Ovary (tissue), 9 donors: ENCODE results near the gene TSPAN14. TPM values are rescaled to one million over a fixed set of nuclear protein-coding genes. Genes with fewer than 3 reads are reported as not detected.
A peak's percentile ranks its signal among the peaks of the same experiment; 100 is the strongest.

Experiments
- DNase-seq, 5 donors: peaks; one replicate each; pipeline ENCODE4 v3.0.0-alpha.2; 2019 to 2020
- H3K27ac ChIP-seq, 2 donors: fragments of 200-600 bp; one replicate each; pipeline versions ENCODE4 v1.5.1 to v1.8.0; 2019 to 2022
- H3K27me3 ChIP-seq: fragments of 200-600 bp; one replicate; pipeline ENCODE4 v1.8.0; 2022
- H3K36me3 ChIP-seq: fragments of 200-600 bp; sonication (generic); one replicate; pipeline ENCODE4 v1.5.1; 2019
- H3K4me1 ChIP-seq: one replicate; pipeline ENCODE4 v1.8.1; 2013; ENCODE audit warnings: mild to moderate bottlenecking, moderate library complexity; ENCODE audit not compliant: insufficient read depth
- H3K4me3 ChIP-seq: fragments of 200-600 bp; sonication (generic); one replicate; pipeline ENCODE4 v1.5.1; 2017
- H3K9me3 ChIP-seq, 2 donors: fragments of 200-600 bp in 1 of 2; sonication (generic) in 1 of 2; one replicate each; pipeline versions ENCODE4 v1.5.1 to v1.8.1; 2013 to 2019; ENCODE audit warnings: mild to moderate bottlenecking in 1 of 2, moderate library complexity in 1 of 2
- EP300 ChIP-seq: sonication (generic); formaldehyde crosslinking; IDR thresholded peaks from one replicate; pipeline ENCODE4 v1.6.1; 2017; ENCODE audit warnings: antibody characterized with exemption
- POLR2A ChIP-seq: fragments of 450-650 bp; IDR thresholded peaks from one replicate; pipeline ENCODE4 v1.6.1; 2017; ENCODE audit warnings: antibody characterized with exemption, mild to moderate bottlenecking, moderate library complexity
- WGBS, 3 donors: extraction: QIAGEN DNeasy Blood & Tissue Kit in 1 of 3; methylation state at CpG; one replicate each; pipeline versions ENCODE4 v1.1.5 to v1.1.7; 2013 to 2017; 5-methylcytosine and 5-hydroxymethylcytosine counted together
- intact Hi-C, 4 donors: fragments of 100-400 bp; cut with DNase I; formaldehyde crosslinking; loops; one replicate each; pipeline versions ENCODE4 v1.11.0 to v1.15.1; 2022 to 2023
- polyA plus RNA-seq, 2 donors: library from polyadenylated mRNA; stranded (reverse); fragments of 200-250 nt in 1 of 2; fragments of 350-450 nt in 1 of 2; fragmentation: Illumina TruSeq in 1 of 2; extraction: RNeasy Lipid Tissue Mini Kit (QIAGEN cat#74804) in 1 of 2; gene quantifications; one replicate each; pipeline ENCODE4 v1.2.3, GENCODE V29; 2013 to 2014
- total RNA-seq, 7 donors: library from RNA; depleted of rRNA in 2 of 7; stranded (reverse); fragments of >200 nt in 2 of 7; fragmentation: NEBNext Ultra II Directional in 3 of 7; extraction: Animal tissue kit (Norgen Biotek cat#: 25700) in 3 of 7; gene quantifications; one replicate each; pipeline versions ENCODE4 v1.1.0 to v1.2.4, GENCODE V29; 2016 to 2023
- TF ChIP-seq, protein P1 (sequence below), 3 donors: fragments of 450-650 bp in 2 of 3; fragments of 200-600 bp in 1 of 3; IDR thresholded peaks; one replicate each; pipeline versions ENCODE4 v1.5.1 to v1.8.0; 2016 to 2022; ENCODE audit warnings: antibody characterized with exemption in 3 of 3, mild to moderate bottlenecking in 1 of 3
- donor health status: DM: no; HTN: no; CAD: no; lungs with moderate emphysema.
- donor health status: DM: no; HTN: no; CAD: no.
- donor health status: Bipolar disorder and iron deficiency.
- donor health status: DM: yes; HTN: yes; CAD: no.
- donor health status: DM: no; HTN: no; CAD: no.
- donor health status: DM: yes; HTN: yes; CAD: no.

The TSPAN14 gene
- total and polyA plus RNA-seq, 9 donors = 35.4 to 103 (median 74.8) TPM

DNA sequence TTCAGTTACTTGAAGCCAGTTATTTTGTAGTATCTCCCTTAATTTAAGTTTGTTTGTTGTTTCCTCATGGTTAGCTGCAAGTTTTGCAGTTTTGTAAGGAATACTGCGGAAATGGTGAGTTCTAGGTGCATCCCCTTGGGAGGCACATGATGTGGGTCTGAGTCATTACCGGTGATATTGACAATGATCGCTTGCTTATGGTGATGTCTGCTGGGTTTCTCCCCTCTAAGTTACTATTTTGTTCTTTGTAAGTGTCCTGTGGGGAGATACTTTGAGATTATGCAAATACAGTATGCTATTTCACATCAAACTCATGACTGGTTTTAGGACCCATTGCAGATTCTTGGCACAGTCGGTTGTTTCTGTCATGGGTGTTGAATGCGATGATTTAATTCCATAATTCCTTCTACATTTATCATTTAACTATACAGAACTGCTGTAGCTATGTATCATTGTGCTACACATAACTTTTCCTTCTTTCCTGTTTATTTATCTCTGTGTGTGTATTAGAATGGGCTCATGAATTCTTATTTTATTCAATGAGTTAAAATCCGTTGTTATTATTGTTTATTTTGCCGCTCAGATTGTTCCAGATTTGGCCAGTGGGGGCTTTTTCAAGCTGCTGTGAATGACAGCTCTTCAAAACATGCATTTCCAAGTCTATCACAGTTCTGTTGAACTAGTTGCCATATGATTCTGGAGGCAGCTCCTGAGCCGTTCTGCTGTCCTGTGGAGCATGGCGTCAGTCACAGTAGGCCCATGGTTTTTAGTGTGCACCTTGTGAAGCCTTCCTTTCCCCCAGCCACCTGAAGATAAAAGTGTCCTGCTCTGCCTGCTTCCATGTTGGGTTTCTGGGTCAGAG, 18.4 kb downstream of the TSPAN14 start:
- 61 to 73% (median 70%) methylated on average over 9 of the region's 9 CpGs for WGBS, 3 donors
- Histone ChIP-seq H3K27ac (peak overlapping the region in 1 of 2 donors; percentile 43), H3K4me1 (peaks cover 42% of the 10 kb centered on the region), H3K36me3 (no peaks in the 10 kb centered on the region), H3K9me3 (no peaks in the 10 kb centered on the region), H3K4me3 (no peak overlapping the region), H3K27me3 (no peaks in the 10 kb centered on the region)
- TF ChIP-seq EP300 = no peak
- TF ChIP-seq, protein P1, sequence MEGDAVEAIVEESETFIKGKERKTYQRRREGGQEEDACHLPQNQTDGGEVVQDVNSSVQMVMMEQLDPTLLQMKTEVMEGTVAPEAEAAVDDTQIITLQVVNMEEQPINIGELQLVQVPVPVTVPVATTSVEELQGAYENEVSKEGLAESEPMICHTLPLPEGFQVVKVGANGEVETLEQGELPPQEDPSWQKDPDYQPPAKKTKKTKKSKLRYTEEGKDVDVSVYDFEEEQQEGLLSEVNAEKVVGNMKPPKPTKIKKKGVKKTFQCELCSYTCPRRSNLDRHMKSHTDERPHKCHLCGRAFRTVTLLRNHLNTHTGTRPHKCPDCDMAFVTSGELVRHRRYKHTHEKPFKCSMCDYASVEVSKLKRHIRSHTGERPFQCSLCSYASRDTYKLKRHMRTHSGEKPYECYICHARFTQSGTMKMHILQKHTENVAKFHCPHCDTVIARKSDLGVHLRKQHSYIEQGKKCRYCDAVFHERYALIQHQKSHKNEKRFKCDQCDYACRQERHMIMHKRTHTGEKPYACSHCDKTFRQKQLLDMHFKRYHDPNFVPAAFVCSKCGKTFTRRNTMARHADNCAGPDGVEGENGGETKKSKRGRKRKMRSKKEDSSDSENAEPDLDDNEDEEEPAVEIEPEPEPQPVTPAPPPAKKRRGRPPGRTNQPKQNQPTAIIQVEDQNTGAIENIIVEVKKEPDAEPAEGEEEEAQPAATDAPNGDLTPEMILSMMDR (IDR thresholded peaks at IDR 0.05) = no peak
- TF ChIP-seq POLR2A = no peak
- DNase-seq = no peak
- intact Hi-C loops = no loop called here

DNA sequence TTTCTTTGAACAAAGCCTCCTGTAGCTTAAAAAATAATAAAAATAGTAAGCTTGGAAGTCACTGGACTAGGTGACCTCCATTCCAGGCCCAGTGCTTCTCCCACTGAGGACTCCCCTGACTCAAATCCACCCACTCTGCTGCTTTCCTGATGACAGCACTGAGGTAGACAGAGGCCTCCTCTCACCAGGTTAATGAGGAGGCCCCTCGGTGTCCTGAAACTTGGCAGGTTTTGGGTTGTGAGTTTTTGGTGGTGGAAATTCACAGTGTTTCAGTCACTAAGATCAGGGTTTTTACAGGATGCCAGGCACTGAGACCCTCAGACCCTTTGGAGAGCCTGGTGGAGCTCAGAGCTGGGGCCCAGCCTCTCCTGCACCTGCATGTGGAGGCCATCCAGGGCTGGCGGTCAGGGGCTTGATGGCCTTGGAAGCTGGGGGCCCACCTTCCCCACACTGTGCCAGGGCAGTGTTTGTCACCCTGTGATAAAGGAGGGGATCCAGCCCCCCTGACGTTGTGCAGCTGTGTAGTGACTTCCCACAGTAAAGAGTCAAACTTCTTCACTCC, 19.1 kb downstream of the TSPAN14 start:
- no peaks in the 10 kb centered on the region for H3K27me3 ChIP-seq
- H3K36me3 ChIP-seq = no peaks in the 10 kb centered on the region
- peak overlapping the region in 1 of 2 donors; percentile 43 for H3K27ac ChIP-seq
- no peak for DNase-seq
- intact Hi-C loops = no loop called here
- WGBS, 3 donors = 68 to 78% (median 75%) methylated on average over 3 of the region's 3 CpGs
- H3K4me3 ChIP-seq = no peak overlapping the region
- H3K4me1 ChIP-seq = peaks cover 42% of the 10 kb centered on the region
- TF ChIP-seq EP300 (no peak), POLR2A (no peak)
- TF ChIP-seq, protein P1 (IDR thresholded peaks at IDR 0.05) = no peak
- H3K9me3 ChIP-seq = no peaks in the 10 kb centered on the region

DNA sequence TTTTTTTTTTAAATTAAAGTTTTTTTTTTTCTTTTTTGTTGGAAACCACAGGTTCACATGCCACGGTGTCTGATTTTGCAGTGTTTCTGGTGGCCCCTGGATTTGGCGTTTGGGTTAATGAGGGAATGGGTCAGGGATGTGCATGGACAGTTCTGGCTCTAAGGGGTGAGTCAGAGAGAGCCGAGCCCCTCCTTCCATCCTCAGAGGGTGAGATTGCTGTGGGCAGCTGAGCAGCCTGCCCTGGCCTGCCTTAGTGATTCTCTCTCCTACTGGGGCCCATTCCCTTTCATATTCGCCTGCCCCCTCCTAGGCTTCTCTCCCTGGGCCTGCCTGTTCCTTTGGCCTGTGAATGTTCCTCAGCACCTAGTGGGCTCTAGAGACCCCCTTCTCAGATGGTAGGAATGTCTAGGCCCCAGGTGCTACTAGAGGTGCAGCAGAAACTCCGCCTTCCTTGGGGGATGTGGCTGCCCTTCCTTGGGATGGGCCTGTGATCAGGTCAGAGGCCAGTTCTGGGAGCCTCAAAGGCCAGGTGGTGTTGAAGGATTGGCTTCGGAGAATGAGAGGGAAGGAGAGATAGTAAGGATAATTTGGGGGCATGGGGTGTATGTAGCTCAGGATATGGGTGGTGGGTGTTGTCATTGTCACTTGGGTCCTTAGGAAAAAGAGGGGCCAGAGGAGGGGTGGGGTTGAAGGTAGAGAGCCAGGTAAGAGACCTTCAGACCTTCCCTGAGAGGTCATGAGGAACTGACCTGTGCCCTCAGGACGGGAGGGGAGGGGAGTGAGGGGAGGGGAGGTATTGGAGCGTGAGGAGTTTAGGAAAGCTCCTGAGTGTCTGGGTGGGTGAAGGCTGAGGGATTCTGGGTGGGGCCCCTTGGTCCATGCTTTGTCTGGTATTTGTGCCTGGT, 19.8 kb downstream of the TSPAN14 start:
- Histone ChIP-seq H3K4me3 (no peak overlapping the region), H3K27me3 (no peaks in the 10 kb centered on the region), H3K36me3 (no peaks in the 10 kb centered on the region), H3K9me3 (no peaks in the 10 kb centered on the region), H3K4me1 (peaks cover 40% of the 10 kb centered on the region), H3K27ac (peak overlapping the region; percentile 21 to 43)
- no peak for DNase-seq
- 76 to 79% (median 77%) methylated on average over 8 of the region's 8 CpGs for WGBS, 3 donors
- TF ChIP-seq POLR2A = no peak
- TF ChIP-seq, protein P1 (IDR thresholded peaks at IDR 0.05) = no peak
- TF ChIP-seq EP300 = no peak
- intact Hi-C loops = no loop called here

DNA sequence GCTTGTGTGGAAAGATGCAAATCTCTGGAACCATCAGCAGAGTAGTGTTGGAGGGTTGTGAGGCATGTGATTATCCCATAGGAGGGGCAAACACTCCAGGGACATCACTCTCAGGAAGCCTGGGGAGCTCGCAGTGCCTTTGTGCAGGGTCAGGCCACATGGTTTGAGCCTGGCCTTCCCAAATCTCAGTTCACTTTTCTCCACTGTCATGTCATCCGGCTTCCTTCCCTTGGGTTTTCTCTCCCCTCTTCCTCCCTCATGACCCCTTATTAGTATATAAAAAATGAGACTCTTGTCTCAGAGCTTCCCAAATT, 20.4 kb downstream of the TSPAN14 start:
- no peak for TF ChIP-seq EP300
- TF ChIP-seq, protein P1 (IDR thresholded peaks at IDR 0.05) = no peak
- no peak for TF ChIP-seq POLR2A
- Histone ChIP-seq H3K4me3 (no peak overlapping the region), H3K27ac (peak overlapping the region in 1 of 2 donors; percentile 43), H3K4me1 (peaks cover 38% of the 10 kb centered on the region), H3K36me3 (no peaks in the 10 kb centered on the region), H3K9me3 (no peaks in the 10 kb centered on the region), H3K27me3 (no peaks in the 10 kb centered on the region)
- 67 to 72% (median 68%) methylated on average over 2 of the region's 2 CpGs for WGBS, 3 donors
- no peak for DNase-seq
- intact Hi-C loops = no loop called here
